ENCODE data around the gene EDN3.

Gene EDN3

DNA sequence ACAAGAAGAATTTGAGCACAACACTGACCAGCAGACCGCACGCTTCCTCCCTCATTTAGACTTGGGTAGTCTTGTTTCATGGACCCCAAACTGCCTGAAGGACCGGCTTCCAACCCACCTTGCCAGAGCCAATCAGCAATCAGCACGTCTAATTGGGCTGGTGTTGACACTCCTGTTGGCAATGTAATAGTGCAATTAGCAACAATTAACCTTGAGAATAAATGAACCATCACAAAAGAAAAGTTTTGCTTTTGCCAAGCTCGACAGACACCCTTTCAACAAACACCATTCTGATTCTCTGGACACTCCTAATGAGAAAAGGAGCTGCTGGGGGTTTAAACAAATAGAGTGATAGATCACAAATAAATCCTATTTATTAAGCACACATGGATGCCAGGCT lies 61.0 kb downstream of the EDN3 start (continued):
- TF ChIP-seq, protein P1, sequence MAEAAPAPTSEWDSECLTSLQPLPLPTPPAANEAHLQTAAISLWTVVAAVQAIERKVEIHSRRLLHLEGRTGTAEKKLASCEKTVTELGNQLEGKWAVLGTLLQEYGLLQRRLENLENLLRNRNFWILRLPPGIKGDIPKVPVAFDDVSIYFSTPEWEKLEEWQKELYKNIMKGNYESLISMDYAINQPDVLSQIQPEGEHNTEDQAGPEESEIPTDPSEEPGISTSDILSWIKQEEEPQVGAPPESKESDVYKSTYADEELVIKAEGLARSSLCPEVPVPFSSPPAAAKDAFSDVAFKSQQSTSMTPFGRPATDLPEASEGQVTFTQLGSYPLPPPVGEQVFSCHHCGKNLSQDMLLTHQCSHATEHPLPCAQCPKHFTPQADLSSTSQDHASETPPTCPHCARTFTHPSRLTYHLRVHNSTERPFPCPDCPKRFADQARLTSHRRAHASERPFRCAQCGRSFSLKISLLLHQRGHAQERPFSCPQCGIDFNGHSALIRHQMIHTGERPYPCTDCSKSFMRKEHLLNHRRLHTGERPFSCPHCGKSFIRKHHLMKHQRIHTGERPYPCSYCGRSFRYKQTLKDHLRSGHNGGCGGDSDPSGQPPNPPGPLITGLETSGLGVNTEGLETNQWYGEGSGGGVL (tag by site-specific recombination; IDR thresholded peaks at IDR 0.05) = no peak
- TF ChIP-seq, protein P2, sequence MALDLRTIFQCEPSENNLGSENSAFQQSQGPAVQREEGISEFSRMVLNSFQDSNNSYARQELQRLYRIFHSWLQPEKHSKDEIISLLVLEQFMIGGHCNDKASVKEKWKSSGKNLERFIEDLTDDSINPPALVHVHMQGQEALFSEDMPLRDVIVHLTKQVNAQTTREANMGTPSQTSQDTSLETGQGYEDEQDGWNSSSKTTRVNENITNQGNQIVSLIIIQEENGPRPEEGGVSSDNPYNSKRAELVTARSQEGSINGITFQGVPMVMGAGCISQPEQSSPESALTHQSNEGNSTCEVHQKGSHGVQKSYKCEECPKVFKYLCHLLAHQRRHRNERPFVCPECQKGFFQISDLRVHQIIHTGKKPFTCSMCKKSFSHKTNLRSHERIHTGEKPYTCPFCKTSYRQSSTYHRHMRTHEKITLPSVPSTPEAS (tag by site-specific recombination; IDR thresholded peaks at IDR 0.05) = no peak
- TF ChIP-seq ZNF10 (tag by site-specific recombination; IDR thresholded peaks at IDR 0.05) (no peak), ZNF211 (tag by site-specific recombination; IDR thresholded peaks at IDR 0.05; ENCODE audit: low read depth) (no peak), ZNF514 (tag by site-specific recombination; IDR thresholded peaks at IDR 0.05) (no peak)
- TF ChIP-seq, protein P3, sequence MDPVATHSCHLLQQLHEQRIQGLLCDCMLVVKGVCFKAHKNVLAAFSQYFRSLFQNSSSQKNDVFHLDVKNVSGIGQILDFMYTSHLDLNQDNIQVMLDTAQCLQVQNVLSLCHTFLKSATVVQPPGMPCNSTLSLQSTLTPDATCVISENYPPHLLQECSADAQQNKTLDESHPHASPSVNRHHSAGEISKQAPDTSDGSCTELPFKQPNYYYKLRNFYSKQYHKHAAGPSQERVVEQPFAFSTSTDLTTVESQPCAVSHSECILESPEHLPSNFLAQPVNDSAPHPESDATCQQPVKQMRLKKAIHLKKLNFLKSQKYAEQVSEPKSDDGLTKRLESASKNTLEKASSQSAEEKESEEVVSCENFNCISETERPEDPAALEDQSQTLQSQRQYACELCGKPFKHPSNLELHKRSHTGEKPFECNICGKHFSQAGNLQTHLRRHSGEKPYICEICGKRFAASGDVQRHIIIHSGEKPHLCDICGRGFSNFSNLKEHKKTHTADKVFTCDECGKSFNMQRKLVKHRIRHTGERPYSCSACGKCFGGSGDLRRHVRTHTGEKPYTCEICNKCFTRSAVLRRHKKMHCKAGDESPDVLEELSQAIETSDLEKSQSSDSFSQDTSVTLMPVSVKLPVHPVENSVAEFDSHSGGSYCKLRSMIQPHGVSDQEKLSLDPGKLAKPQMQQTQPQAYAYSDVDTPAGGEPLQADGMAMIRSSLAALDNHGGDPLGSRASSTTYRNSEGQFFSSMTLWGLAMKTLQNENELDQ (tag by site-specific recombination; IDR thresholded peaks at IDR 0.05; ENCODE audit: low read depth) = no peak

DNA sequence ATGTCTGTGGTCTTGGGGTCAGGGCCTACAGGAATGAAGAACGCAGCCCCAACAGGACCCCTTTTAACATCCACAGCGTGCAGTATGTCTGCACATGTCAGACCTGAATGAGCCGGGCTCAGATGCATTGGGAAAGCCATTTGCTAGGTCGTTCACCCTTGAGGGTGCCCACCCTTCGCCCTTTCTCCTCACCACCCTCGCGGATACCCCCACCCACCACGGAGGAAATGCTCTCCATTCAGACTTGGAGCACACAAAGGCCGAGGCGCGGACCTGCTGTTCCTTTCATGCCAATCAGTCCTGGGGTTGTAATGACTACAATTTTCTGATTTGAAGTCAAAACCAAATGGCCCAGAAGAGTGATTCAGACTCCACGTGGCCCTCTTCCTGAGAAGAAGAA lies 62.7 kb downstream of the EDN3 start:
- no peaks in the 10 kb centered on the region for H3K36me3 ChIP-seq (ENCODE audit: control insufficient read depth in 2 of 2, insufficient read depth in 1 of 2, low read length in 2 of 2)
- no peaks in the 10 kb centered on the region for H3K4me1 ChIP-seq (ENCODE audit: control insufficient read depth, insufficient read depth, low read length)
- ChIA-PET CTCF (interaction anchor here (0.7 kb wide), 1 partner anchor 153 kb away, joined by 3 read pairs; no protein-coding TSS in a partner anchor), POLR2A (no interaction called here)
- no peak overlapping the region for H3K4me3 ChIP-seq (ENCODE audit: low read depth, low read length)
- H3K27ac ChIP-seq (ENCODE audit: extremely low read depth, low read depth, low read length) = no peak overlapping the region
- no peaks in the 10 kb centered on the region for H3K9me3 ChIP-seq (ENCODE audit: control insufficient read depth, insufficient read depth, low read depth, low read length)
- no peak for TF ChIP-seq REPIN1 (tag by site-specific recombination; IDR thresholded peaks at IDR 0.05; ENCODE audit: low read depth)
- no peak for TF ChIP-seq ZNF184 (tag by site-specific recombination; IDR thresholded peaks at IDR 0.05)
- no peak for TF ChIP-seq ZNF302 (tag by site-specific recombination; IDR thresholded peaks at IDR 0.05; ENCODE audit: low read depth)
- no peak for TF ChIP-seq ZNF660 (tag by site-specific recombination; IDR thresholded peaks at IDR 0.05)
- TF ChIP-seq ZNF114 (tag by site-specific recombination; IDR thresholded peaks at IDR 0.05) = no peak
- TF ChIP-seq ZNF266 (tag by site-specific recombination; IDR thresholded peaks at IDR 0.05; ENCODE audit: low read depth) = no peak
- TF ChIP-seq, protein P4, sequence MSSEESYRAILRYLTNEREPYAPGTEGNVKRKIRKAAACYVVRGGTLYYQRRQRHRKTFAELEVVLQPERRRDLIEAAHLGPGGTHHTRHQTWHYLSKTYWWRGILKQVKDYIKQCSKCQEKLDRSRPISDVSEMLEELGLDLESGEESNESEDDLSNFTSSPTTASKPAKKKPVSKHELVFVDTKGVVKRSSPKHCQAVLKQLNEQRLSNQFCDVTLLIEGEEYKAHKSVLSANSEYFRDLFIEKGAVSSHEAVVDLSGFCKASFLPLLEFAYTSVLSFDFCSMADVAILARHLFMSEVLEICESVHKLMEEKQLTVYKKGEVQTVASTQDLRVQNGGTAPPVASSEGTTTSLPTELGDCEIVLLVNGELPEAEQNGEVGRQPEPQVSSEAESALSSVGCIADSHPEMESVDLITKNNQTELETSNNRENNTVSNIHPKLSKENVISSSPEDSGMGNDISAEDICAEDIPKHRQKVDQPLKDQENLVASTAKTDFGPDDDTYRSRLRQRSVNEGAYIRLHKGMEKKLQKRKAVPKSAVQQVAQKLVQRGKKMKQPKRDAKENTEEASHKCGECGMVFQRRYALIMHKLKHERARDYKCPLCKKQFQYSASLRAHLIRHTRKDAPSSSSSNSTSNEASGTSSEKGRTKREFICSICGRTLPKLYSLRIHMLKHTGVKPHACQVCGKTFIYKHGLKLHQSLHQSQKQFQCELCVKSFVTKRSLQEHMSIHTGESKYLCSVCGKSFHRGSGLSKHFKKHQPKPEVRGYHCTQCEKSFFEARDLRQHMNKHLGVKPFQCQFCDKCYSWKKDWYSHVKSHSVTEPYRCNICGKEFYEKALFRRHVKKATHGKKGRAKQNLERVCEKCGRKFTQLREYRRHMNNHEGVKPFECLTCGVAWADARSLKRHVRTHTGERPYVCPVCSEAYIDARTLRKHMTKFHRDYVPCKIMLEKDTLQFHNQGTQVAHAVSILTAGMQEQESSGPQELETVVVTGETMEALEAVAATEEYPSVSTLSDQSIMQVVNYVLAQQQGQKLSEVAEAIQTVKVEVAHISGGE (tag by site-specific recombination; conservative IDR thresholded peaks at IDR 0.05; ENCODE audit: low read depth) = no peak
- no peak for TF ChIP-seq ZNF585B (tag by site-specific recombination; IDR thresholded peaks at IDR 0.05)
- no peak for TF ChIP-seq ZNF292 (tag by site-specific recombination; IDR thresholded peaks at IDR 0.05; ENCODE audit: borderline replicate concordance, low read depth)
- TF ChIP-seq, protein P5, sequence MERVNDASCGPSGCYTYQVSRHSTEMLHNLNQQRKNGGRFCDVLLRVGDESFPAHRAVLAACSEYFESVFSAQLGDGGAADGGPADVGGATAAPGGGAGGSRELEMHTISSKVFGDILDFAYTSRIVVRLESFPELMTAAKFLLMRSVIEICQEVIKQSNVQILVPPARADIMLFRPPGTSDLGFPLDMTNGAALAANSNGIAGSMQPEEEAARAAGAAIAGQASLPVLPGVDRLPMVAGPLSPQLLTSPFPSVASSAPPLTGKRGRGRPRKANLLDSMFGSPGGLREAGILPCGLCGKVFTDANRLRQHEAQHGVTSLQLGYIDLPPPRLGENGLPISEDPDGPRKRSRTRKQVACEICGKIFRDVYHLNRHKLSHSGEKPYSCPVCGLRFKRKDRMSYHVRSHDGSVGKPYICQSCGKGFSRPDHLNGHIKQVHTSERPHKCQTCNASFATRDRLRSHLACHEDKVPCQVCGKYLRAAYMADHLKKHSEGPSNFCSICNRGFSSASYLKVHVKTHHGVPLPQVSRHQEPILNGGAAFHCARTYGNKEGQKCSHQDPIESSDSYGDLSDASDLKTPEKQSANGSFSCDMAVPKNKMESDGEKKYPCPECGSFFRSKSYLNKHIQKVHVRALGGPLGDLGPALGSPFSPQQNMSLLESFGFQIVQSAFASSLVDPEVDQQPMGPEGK (tag by site-specific recombination; IDR thresholded peaks at IDR 0.05) = no peak
- TF ChIP-seq, protein P6, sequence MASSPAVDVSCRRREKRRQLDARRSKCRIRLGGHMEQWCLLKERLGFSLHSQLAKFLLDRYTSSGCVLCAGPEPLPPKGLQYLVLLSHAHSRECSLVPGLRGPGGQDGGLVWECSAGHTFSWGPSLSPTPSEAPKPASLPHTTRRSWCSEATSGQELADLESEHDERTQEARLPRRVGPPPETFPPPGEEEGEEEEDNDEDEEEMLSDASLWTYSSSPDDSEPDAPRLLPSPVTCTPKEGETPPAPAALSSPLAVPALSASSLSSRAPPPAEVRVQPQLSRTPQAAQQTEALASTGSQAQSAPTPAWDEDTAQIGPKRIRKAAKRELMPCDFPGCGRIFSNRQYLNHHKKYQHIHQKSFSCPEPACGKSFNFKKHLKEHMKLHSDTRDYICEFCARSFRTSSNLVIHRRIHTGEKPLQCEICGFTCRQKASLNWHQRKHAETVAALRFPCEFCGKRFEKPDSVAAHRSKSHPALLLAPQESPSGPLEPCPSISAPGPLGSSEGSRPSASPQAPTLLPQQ (tag by site-specific recombination; IDR thresholded peaks at IDR 0.05) = no peak
- no peak for TF ChIP-seq ZNF19 (tag by site-specific recombination; IDR thresholded peaks at IDR 0.05; ENCODE audit: low read depth)
- TF ChIP-seq WT1 (tag by site-specific recombination; IDR thresholded peaks at IDR 0.05) = no peak
- TF ChIP-seq, protein P7, sequence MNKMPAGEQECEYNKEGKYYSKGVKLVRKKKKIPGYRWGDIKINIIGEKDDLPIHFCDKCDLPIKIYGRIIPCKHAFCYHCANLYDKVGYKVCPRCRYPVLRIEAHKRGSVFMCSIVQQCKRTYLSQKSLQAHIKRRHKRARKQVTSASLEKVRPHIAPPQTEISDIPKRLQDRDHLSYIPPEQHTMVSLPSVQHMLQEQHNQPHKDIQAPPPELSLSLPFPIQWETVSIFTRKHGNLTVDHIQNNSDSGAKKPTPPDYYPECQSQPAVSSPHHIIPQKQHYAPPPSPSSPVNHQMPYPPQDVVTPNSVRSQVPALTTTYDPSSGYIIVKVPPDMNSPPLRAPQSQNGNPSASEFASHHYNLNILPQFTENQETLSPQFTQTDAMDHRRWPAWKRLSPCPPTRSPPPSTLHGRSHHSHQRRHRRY (tag by site-specific recombination; IDR thresholded peaks at IDR 0.05) = no peak
- no peak for TF ChIP-seq ZFP41 (tag by site-specific recombination; IDR thresholded peaks at IDR 0.05; ENCODE audit: borderline replicate concordance)
- TF ChIP-seq ZNF239 (tag by site-specific recombination; IDR thresholded peaks at IDR 0.05) = no peak
- no peak for TF ChIP-seq ZNF830 (tag by site-specific recombination; IDR thresholded peaks at IDR 0.05; ENCODE audit: low read depth)
- no peak for TF ChIP-seq ZNF133 (tag by site-specific recombination; IDR thresholded peaks at IDR 0.05)

Data from HEK293 (cell line).